Measurements from ENCODE around the gene GNLY. TPM values are rescaled to one million over a fixed set of nuclear protein-coding genes. Genes with fewer than 3 reads are reported as not detected.
A peak's percentile ranks its signal among the peaks of the same experiment; 100 is the strongest.

Gene GNLY
- total RNA-seq, 1 donor from 2014 or later = 3.2 TPM

DNA sequence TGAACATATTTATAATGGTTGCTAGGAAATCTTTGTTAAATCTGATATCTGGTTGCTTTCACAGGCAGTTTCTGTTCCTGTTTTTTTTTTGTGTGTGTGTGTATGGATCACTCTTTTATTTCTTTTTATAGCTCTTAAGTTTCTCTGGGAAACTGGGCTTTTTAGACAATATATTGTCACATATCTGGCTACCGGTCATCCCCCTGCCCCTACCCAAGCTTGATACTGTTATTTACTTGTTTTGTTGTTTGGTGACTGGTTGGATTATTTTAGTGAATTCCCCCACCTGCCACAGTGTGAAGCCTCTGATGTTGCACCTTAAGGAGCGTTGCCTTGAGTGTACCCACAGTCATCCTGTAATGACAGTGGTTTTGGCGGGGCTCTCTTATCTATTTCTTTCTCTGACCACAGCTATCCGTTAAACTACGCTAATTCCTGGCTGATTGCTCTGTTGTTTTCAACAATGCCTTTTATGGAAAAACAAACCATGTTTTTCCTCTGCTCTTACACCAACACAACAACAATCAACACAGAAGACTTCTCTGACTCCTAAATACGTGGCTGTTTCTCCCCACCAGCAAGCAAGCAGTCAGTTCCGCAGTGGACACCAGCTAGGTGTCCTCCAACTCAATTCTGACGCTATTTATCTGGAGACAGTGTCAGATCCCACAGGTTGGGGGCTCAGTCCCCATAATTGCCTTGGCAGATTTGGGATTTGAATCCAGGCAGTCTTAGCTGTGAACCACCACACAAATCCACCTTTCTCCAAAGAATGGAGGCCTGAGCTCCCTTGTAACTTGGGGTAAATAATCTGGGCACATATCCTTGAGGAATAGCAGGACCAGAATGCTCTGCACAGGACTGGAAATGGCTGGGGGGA lies 10.9 kb downstream of the GNLY start:
- H3K4me3 ChIP-seq = no peak overlapping the region
- no peaks in the 10 kb centered on the region for H3K4me1 ChIP-seq
- no peaks in the 10 kb centered on the region for H3K36me3 ChIP-seq
- DNase-seq (ENCODE audit: extremely low spot score in 2 of 2) = no peak
- no peaks in the 10 kb centered on the region for H3K9me3 ChIP-seq
- intact Hi-C loops (cut with DNase I) = loop anchor here (5.0 kb wide), 1 partner anchor 68 kb away; no protein-coding TSS in a partner anchor
- TF ChIP-seq POLR2A (IDR thresholded peaks at IDR 0.05) = no peak
- TF ChIP-seq, protein P1, sequence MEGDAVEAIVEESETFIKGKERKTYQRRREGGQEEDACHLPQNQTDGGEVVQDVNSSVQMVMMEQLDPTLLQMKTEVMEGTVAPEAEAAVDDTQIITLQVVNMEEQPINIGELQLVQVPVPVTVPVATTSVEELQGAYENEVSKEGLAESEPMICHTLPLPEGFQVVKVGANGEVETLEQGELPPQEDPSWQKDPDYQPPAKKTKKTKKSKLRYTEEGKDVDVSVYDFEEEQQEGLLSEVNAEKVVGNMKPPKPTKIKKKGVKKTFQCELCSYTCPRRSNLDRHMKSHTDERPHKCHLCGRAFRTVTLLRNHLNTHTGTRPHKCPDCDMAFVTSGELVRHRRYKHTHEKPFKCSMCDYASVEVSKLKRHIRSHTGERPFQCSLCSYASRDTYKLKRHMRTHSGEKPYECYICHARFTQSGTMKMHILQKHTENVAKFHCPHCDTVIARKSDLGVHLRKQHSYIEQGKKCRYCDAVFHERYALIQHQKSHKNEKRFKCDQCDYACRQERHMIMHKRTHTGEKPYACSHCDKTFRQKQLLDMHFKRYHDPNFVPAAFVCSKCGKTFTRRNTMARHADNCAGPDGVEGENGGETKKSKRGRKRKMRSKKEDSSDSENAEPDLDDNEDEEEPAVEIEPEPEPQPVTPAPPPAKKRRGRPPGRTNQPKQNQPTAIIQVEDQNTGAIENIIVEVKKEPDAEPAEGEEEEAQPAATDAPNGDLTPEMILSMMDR (IDR thresholded peaks at IDR 0.05) = no peak
- TF ChIP-seq POLR2AphosphoS5 (IDR thresholded peaks at IDR 0.05; ENCODE audit: insufficient read depth in 1 of 2, low read depth in 1 of 2) = no peak
- H3K27me3 ChIP-seq = no peaks in the 10 kb centered on the region
- peak overlapping the region; percentile 5 for H3K27ac ChIP-seq

DNA sequence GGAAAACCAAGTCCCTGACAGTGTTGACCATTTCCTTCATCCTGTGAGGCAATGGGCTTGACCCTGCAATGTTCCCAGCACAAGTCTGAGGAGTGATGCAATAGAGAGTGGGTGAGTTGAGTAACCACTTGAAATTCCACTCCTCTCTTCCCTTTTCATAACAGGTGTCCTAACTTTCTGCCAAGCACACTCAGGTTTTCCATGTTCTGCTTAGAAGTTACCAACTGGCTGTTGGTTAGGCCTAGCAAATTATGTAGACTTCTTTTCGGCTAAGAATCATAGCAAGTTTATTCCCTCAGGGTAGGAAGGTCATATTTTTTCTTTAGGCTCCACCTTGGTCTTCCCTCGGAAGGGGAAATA lies 11.5 kb downstream of the GNLY start:
- no peak for DNase-seq (ENCODE audit: extremely low spot score in 2 of 2)
- peak in 1 of 2 donors; percentile 75 for TF ChIP-seq POLR2AphosphoS5 (IDR thresholded peaks at IDR 0.05; ENCODE audit: insufficient read depth in 1 of 2, low read depth in 1 of 2)
- TF ChIP-seq POLR2A (IDR thresholded peaks at IDR 0.05) = no peak
- intact Hi-C loops (cut with DNase I) = loop anchor here (5.0 kb wide), 1 partner anchor 68 kb away; no protein-coding TSS in a partner anchor

DNA sequence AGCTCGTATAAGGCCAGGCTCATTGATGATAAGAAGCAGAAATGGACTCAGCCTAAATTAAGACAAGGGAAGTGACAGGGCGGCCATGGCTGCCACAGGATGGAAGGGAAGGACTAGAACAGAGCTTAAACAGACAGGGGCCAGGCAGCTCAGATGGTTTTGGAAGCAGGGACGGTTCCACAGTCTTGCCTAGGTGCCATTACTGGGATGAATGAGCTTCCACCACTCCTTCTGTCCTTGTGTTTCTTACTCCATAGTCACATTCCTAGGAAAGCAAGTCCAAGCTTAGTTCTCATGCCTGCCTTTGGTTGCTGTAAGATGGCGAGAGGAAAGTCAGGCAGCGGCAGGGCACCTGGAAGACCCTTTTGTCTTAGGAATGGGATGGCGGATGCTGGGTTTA lies 11.9 kb downstream of the GNLY start:
- Histone ChIP-seq H3K27me3 (no peaks in the 10 kb centered on the region), H3K36me3 (no peaks in the 10 kb centered on the region), H3K9me3 (no peaks in the 10 kb centered on the region), H3K4me3 (no peak overlapping the region), H3K4me1 (no peaks in the 10 kb centered on the region), H3K27ac (peak overlapping the region; percentile 44)
- TF ChIP-seq POLR2AphosphoS5 (IDR thresholded peaks at IDR 0.05; ENCODE audit: insufficient read depth in 1 of 2, low read depth in 1 of 2) (no peak), POLR2A (IDR thresholded peaks at IDR 0.05) (no peak)
- TF ChIP-seq, protein P1 (IDR thresholded peaks at IDR 0.05) = no peak
- intact Hi-C loops (cut with DNase I) = loop anchor here (5.0 kb wide), 1 partner anchor 69 kb away; no protein-coding TSS in a partner anchor
- no peak for DNase-seq (ENCODE audit: extremely low spot score in 2 of 2)

More for the DNA sequence above, 11.5 kb downstream of the GNLY start:
- Histone ChIP-seq H3K4me3 (no peak overlapping the region), H3K9me3 (no peaks in the 10 kb centered on the region), H3K27ac (peak overlapping the region; percentile 44), H3K36me3 (no peaks in the 10 kb centered on the region), H3K27me3 (no peaks in the 10 kb centered on the region), H3K4me1 (no peaks in the 10 kb centered on the region)

DNA sequence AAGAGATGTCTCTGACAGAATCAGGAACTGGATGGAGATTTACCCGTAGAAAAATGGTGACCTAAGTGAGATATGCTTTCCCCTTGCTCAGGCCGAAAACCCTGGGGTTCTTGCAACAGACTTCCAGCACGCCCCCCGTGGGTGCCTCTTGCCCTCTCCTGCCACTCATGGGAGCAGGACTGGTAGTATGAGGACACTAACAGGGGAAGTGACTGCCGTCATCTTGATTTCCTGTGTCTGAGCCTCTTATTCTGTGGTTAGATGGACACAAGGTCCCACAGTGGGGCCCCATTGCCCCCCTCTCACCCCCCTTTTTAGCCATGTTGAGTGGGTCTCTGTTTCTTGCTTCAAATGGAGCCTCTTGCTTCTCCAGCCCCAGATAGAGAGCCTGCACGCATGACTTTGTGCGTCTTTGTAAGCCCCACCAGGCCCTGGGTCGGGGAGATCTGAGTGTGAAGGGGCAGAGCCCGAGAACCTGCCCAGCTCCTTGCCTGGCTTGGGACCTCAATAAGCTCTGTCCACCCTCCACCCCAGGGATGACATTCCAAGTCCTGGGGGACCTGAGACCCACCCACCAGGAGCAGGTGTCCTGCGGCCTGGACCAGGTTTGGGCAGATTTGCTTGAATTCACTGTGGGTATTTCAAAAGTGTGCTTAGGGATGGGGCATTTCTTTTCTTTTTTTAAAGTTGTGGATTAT lies 12.6 kb downstream of the GNLY start:
- DNase-seq (ENCODE audit: extremely low spot score in 2 of 2) = peak in 1 of 2 donors; percentile 86
- H3K27ac ChIP-seq = peak overlapping the region; percentile 44
- no peaks in the 10 kb centered on the region for H3K27me3 ChIP-seq
- H3K36me3 ChIP-seq = no peaks in the 10 kb centered on the region
- intact Hi-C loops (cut with DNase I) = loop anchor here (5.0 kb wide), 1 partner anchor 69 kb away; no protein-coding TSS in a partner anchor
- H3K4me3 ChIP-seq = no peak overlapping the region
- TF ChIP-seq POLR2AphosphoS5 (IDR thresholded peaks at IDR 0.05; ENCODE audit: insufficient read depth in 1 of 2, low read depth in 1 of 2) = no peak
- no peak for TF ChIP-seq POLR2A (IDR thresholded peaks at IDR 0.05)
- TF ChIP-seq, protein P1 (IDR thresholded peaks at IDR 0.05) = no peak
- H3K9me3 ChIP-seq = no peaks in the 10 kb centered on the region
- peaks cover 5% of the 10 kb centered on the region for H3K4me1 ChIP-seq

DNA sequence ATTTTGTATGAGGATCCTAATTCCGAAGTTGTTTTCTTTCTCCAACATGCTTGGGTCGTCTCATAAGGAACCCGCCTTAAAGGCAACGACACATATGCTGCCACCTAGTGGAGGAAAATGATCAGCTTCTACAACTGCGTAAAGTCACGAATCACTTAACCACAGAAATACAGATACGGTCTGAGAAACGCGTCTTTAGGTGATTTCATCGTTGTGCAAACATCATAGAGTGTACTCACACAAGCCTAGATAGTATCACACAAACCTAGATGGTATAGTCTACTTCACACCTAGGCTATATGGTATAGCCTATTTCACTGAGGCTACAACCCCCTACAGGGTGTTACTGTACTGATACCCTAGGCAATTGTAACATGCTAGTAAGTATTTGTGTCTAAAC lies 13.1 kb downstream of the GNLY start:
- Histone ChIP-seq H3K27ac (no peak overlapping the region), H3K27me3 (no peaks in the 10 kb centered on the region)
- intact Hi-C loops (cut with DNase I) = loop anchor here (5.0 kb wide), 1 partner anchor 70 kb away; no protein-coding TSS in a partner anchor

More for the DNA sequence above, 13.1 kb downstream of the GNLY start:
- no peak for DNase-seq (ENCODE audit: extremely low spot score in 2 of 2)
- no peaks in the 10 kb centered on the region for H3K36me3 ChIP-seq
- TF ChIP-seq, protein P1 (IDR thresholded peaks at IDR 0.05) = peak; percentile 46 to 83 (median 75)
- TF ChIP-seq POLR2AphosphoS5 (IDR thresholded peaks at IDR 0.05; ENCODE audit: insufficient read depth in 1 of 2, low read depth in 1 of 2) (peak in 1 of 2 donors; percentile 27), POLR2A (IDR thresholded peaks at IDR 0.05) (no peak)
- H3K4me3 ChIP-seq = no peak overlapping the region
- H3K9me3 ChIP-seq = no peaks in the 10 kb centered on the region
- H3K4me1 ChIP-seq = peaks cover 5% of the 10 kb centered on the region

Measured in vagina (tissue), 2 donors.